Osteoblast (primary cell): ENCODE results near the gene OGA. TPM values are rescaled to one million over a fixed set of nuclear protein-coding genes. Genes with fewer than 3 reads are reported as not detected.

Experiments
- DNase-seq: peaks from one replicate; pipeline ENCODE4 v3.0.0; 2011; ENCODE audit warnings: low spot score, mixed read lengths; ENCODE audit not compliant: insufficient read length; ENCODE audit errors: missing footprints
- H2AFZ ChIP-seq: 2 replicates; pipeline ENCODE4 v1.6.0; 2011; ENCODE audit warnings: mild to moderate bottlenecking, low read length
- H3K27ac ChIP-seq: 2 replicates; pipeline ENCODE4 v1.5.1; 2011; ENCODE audit warnings: mild to moderate bottlenecking, low read depth, low read length, moderate library complexity
- H3K27me3 ChIP-seq: 2 replicates; pipeline ENCODE4 v1.6.0; 2012; ENCODE audit warnings: mild to moderate bottlenecking, control low read depth, inconsistent platforms, low read length, moderate library complexity; ENCODE audit not compliant: insufficient read depth
- H3K36me3 ChIP-seq: 2 replicates; pipeline ENCODE4 v1.5.1; 2011; ENCODE audit warnings: mild to moderate bottlenecking, low read length, control low read depth, moderate library complexity; ENCODE audit not compliant: insufficient read depth
- H3K4me1 ChIP-seq: 2 replicates; pipeline ENCODE4 v1.5.1; 2011; ENCODE audit warnings: mild to moderate bottlenecking, low read length, control low read depth, moderate library complexity; ENCODE audit not compliant: insufficient read depth
- H3K4me2 ChIP-seq: 2 replicates; pipeline ENCODE4 v1.6.0; 2011; ENCODE audit warnings: mild to moderate bottlenecking, low read length; ENCODE audit not compliant: insufficient read depth
- H3K4me3 ChIP-seq: fragments of 200-600 bp; sonication (generic); 3 replicates; pipeline ENCODE4 v1.5.1; 2012; ENCODE audit warnings: mild to moderate bottlenecking, low read length, inconsistent platforms; ENCODE audit not compliant: insufficient read depth
- H3K79me2 ChIP-seq: 2 replicates; pipeline ENCODE4 v1.6.0; 2012; ENCODE audit warnings: mild to moderate bottlenecking, low read length, control low read depth, inconsistent platforms; ENCODE audit not compliant: insufficient read depth
- H3K9me3 ChIP-seq: 2 replicates; pipeline ENCODE4 v1.5.1; 2011; ENCODE audit warnings: low read depth, low read length, control low read depth
- H4K20me1 ChIP-seq: 2 replicates; pipeline ENCODE4 v1.6.0; 2012; ENCODE audit warnings: mild to moderate bottlenecking, low read length, control low read depth; ENCODE audit not compliant: insufficient read depth
- CTCF ChIP-seq: IDR thresholded peaks from 2 replicates; pipeline ENCODE4 v1.5.1; 2011; ENCODE audit warnings: mild to moderate bottlenecking, low read depth, low read length, moderate library complexity; ENCODE audit errors: extremely low read depth
- total RNA-seq: library from RNA; depleted of rRNA; stranded (reverse); fragments of >200 nt; gene quantifications from 2 replicates; pipeline ENCODE4 v1.2.3, GENCODE V29; 2012

The OGA gene
- total RNA-seq, 1 donor = 121 TPM

- Histone ChIP-seq H3K79me2 (peaks cover 100% of the 10 kb centered on the region), H4K20me1 (peaks cover 89% of the 10 kb centered on the region), H3K4me3 (no peak overlapping the region), H3K4me1 (peaks cover 17% of the 10 kb centered on the region), H2AFZ (no peak overlapping the region), H3K27ac (no peak overlapping the region), H3K27me3 (no peaks in the 10 kb centered on the region), H3K9me3 (no peaks in the 10 kb centered on the region), H3K36me3 (peaks cover 53% of the 10 kb centered on the region), H3K4me2 (no peak overlapping the region)
- TF ChIP-seq CTCF = no peak
- no peak for DNase-seq
These were observed 5.6 kb downstream of the OGA start for GRCh38 chr10:101812606-101813005.

- no peak for TF ChIP-seq CTCF
- H4K20me1 ChIP-seq = peaks cover 44% of the 10 kb centered on the region
- H3K4me2 ChIP-seq = no peak overlapping the region
- DNase-seq = peak; percentile 3
- peaks cover 93% of the 10 kb centered on the region for H3K36me3 ChIP-seq
- H3K9me3 ChIP-seq = no peaks in the 10 kb centered on the region
- no peak overlapping the region for H2AFZ ChIP-seq
- H3K79me2 ChIP-seq = peaks cover 81% of the 10 kb centered on the region
- no peak overlapping the region for H3K4me3 ChIP-seq
- no peaks in the 10 kb centered on the region for H3K4me1 ChIP-seq
- H3K27ac ChIP-seq = no peak overlapping the region
- H3K27me3 ChIP-seq = no peaks in the 10 kb centered on the region
These were observed 11.1 kb downstream of the OGA start for GRCh38 chr10:101807158-101807557.

- Histone ChIP-seq H3K79me2 (peaks cover 81% of the 10 kb centered on the region), H2AFZ (no peak overlapping the region), H3K9me3 (no peaks in the 10 kb centered on the region), H3K4me3 (no peak overlapping the region), H3K27ac (no peak overlapping the region), H3K36me3 (peaks cover 96% of the 10 kb centered on the region), H3K4me2 (no peak overlapping the region), H3K27me3 (no peaks in the 10 kb centered on the region), H4K20me1 (peaks cover 33% of the 10 kb centered on the region), H3K4me1 (no peaks in the 10 kb centered on the region)
- no peak for DNase-seq
- TF ChIP-seq CTCF = no peak
These were observed 14.7 kb downstream of the OGA start for GRCh38 chr10:101803511-101803910.

GRCh38 chr10:101797403-101798059 is 20.7 kb downstream of the OGA start:
- peaks cover 54% of the 10 kb centered on the region for H4K20me1 ChIP-seq

More at GRCh38 chr10:101797403-101798059, 20.7 kb downstream of the OGA start:
- Histone ChIP-seq H2AFZ (no peak overlapping the region), H3K27me3 (no peaks in the 10 kb centered on the region), H3K4me1 (no peaks in the 10 kb centered on the region), H3K79me2 (peaks cover 84% of the 10 kb centered on the region), H3K4me2 (no peak overlapping the region), H3K4me3 (no peak overlapping the region), H3K27ac (no peak overlapping the region), H3K9me3 (no peaks in the 10 kb centered on the region), H3K36me3 (peaks cover 96% of the 10 kb centered on the region)
- TF ChIP-seq CTCF = no peak
- DNase-seq = peak; percentile 1
